HuH-7 (cell line): ENCODE data around the gene ABCA3.

Experiments used
- DNase-seq: peaks from one replicate; pipeline ENCODE4 v3.0.0; 2011; ENCODE audit warnings: low spot score

ABCA3 gene

DNA sequence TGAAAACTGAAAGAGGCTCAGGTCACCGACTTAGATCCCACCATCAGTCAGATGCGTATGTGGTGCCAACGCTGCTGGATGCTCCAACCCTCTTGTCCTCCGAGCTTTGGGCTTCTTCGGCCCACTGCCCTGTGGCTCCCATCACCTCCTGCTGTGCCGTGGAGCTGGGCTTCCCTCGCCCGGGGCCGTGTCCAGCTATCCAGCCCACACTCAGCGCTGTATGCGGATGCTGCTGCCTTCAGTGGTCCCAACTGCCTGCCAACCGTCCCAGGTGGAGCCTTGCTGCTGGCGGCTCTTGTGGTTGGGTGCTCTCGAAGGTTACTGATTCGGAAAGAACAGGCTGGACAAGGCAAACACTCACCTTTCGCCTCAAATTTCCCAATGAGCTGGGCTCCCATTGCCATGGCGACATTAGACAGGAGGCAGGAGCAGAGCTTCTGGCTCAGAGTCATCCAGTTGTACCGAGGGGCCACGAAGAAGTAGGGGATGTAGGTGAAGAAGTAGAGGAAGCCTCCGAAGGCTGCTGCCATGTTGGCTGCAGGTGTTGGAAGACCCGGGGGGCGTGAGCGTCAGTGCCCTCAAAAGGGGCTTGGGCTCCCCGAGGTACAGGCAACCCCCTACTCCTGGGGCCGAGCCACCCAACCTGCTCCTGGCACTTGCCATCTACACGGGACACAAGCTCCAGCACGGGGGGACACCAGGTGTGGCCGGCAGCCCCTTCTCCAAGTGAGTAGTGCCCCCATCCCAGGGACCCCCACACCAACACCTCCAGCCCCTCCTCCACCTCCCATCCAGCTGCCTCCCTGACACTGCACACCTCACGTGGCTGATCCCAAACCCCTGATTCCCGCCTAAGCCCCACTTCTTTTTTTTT, 32.2 kb downstream of the ABCA3 start:
- DNase-seq = no peak

DNA sequence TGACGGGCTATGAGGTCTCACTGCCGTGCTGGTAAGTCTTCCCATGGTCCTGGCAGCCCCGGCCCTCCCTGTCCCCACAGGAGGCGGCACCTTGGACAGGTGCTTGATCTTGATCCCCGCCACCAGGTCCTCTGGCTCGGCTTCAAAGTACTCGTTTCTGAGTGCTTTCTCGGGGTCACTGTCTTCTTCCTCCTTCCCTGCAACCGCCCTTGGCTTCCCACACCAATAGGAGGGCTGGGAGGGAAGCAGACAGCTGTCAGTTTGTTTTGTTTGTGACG, 40.7 kb downstream of the ABCA3 start:
- DNase-seq = no peak

DNA sequence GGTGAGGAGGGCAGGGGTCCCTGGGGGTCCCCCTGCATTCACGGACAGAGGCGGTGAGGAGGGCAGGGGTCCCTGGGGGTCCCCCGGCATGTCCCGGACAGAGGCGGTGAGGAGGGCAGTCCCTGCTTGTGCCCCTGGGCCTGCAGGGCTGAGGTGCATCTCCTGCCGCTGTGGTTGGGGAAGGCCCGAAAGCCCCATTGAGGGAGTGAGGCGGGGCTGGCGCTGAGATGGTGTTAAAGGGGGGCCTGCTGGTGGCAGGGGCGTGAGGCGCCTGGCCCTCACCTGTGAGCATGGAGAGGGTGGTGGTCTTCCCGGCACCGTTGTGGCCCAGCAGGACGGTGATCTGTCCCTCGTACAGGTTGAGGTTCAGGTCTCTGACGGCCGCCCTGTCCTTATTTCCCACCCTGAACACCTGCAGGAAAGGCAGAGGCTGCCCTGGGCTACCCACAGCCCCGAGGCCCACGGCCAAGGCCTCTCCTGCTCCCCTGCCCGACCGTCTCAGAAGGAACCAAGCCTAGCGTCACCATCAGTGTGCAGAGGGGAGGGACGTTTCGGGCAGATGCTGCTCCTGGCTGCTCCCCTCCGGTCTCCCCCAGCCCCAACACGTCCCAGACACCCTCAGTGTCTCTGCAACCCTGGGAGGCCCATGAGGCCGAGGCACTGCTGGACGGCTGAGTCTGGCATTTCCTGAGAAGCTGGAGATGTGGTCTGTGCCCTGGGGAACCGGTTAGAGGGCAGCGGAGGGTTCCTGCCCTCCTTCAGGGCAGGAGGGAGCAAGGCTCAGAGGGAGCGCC, 41.2 kb downstream of the ABCA3 start:
- no peak for DNase-seq

DNA sequence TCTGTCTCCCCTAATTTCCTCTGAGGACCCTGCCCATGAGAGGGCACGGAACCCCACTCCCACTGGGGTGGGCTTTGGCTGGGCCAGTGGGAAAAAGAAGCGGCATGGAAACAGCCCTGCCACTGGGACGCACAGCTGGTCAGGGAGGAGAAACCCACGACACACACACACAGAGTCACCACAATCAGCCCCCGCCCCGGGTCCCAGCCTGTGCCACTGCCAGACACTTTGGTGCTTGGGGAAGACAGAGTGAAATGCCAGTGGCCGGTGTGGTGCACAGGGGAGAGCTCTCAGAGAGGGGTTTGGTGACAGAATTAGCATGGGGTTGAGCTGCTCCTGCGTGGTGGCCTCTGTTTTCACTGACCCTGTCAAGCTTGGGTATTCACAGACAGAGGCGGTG, 41.9 kb downstream of the ABCA3 start:
- DNase-seq = no peak

DNA sequence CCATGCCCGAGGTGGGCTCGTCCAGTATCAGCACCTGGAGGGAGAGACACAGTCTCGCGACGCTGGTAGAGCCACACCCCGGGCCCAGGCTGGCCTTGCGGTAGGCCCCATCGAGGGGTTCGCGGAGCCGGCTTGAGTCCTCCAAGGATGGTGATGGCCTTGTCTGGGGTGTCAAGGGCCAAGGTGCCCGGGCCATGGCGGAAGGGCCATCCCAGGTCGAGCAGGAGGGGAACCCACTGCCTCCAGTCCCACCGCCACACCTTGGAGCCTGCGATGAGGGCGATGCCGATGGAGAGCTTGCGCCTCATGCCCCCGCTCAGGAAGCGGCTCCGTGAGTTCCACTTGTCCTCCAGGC, 43.0 kb downstream of the ABCA3 start:
- DNase-seq = no peak

DNA sequence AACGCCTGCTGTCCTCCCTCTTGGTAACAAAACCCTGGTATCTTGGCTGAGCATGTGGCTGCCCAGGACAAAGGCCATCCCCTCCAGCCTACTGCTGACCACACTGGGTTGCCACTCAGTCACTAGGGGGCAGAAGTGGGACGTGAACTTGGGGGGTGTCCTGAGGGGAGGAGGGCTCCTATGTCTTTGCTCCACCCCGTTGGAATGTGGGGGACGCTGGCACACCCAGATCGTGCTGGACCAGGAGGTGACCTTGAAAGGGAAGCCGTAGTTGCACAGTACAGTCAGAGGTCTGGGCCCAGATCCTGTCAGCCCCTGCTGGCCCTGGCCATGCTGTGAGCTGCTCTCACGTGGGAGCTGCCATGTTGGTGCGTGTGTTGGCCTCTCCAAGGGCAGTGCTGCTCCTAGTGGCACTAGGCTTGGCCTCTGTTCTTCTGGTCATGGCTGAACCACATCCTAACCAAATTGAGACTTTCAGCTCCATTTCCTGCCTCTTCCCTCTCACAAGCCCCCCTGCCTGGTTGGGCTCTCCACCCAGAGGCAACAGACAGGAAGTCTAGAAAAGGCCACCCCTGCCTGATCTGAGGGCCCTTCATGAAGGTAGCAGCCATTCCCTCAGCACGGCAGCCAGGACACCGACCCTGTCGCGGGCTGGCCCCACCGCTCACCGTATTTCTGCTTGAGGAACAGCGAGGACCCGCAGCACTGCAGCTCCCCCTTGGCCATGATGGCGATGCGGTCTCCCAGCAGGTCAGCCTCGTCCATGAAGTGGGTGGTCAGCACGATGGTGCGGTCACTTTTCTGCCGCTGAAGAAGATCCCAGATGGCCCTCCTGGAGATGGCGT, 43.6 kb downstream of the ABCA3 start:
- DNase-seq = peak; percentile 50

DNA sequence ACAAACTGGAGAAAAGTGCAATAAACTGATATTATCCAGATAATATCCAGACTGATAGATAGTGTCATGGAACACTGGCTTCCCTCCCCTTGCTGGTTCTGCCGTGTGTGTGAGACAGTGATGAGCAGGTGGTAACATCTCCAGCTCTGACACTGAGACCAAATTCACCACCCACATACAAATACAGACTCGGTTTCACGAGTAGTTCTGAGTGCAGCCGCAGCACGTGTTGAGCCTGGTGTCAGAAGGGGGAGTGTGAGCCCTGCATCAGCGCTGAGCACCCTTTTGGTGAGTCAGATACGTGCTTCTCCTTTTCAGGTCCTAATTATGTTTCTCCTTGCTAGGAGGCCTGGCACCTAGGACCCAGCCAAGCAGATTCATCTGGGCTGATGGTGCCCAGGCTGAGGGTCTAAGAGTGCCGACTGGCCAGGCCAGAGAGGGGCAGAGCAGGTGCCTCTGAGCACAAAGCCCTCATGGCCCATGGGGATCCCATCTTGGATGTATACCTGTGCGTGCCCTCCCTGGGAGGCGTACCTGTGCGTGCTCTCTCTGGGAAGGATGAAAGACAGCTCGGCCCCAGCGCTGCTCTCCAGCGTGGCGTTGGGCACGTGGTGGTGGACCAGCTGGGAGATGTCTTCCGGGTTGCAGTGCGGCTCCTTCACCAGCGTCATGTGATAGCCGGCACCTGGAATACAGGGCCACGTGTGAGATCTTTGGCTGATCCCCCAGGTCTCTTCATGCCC, 45.3 kb downstream of the ABCA3 start:
- DNase-seq = no peak

DNA sequence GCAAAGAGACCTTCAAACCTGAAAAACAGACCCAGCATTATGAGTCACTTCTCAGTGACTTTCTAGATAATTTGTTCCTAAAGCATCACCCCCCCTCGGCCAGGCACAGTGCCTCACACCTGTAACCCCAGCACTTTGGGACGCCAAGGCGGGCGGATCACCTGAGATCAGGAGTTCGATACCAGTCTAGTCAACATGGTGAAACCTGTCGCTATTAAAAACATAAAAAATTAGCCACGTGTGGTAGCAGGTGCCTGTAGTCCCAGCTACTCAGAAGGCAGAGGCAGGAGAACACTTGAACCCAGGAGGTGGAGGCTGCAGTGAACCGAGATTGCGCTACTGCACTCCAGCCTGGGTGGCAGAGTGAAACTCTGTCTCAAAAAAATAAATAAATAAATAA, 48.3 kb downstream of the ABCA3 start:
- DNase-seq = no peak

DNA sequence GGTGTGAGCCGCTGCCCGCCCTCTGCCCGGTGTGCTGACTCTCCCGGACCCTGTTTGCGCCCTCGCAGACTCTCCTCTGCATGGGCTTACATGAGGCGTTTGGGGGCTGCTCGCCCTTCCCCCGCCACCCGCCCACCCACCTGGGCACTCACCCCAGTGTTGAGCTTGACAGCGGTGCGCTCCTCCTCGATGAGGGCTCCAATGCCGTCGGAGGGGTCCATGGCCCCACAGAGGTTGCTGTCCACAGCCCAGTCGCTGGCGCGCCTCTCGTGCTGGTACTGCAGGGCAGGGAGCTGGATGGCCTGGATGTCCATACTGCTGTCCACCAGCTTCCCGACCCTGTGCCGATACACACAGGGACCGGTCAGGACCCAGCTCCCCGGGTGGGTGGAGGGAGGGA, 51.2 kb downstream of the ABCA3 start:
- no peak for DNase-seq

DNA sequence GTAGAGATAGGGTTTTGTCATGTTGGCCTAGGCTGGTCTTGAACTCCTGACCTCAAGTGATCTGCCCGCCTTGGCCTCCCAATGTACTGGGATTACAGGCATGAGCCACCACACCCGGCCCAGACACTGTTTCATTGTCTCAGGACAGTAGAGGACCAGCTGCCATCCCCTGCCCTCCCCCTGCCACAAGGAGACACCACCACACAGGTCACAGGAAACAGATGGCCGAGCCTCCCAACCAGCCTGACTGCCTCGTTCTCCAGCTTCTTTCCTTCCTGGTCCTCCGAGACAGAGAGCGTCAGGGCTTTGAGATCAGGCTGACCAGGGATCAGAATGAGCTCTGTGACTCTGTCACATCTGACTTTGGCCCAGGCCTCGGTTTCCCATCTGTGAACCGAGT, 51.8 kb downstream of the ABCA3 start:
- DNase-seq = no peak

DNA sequence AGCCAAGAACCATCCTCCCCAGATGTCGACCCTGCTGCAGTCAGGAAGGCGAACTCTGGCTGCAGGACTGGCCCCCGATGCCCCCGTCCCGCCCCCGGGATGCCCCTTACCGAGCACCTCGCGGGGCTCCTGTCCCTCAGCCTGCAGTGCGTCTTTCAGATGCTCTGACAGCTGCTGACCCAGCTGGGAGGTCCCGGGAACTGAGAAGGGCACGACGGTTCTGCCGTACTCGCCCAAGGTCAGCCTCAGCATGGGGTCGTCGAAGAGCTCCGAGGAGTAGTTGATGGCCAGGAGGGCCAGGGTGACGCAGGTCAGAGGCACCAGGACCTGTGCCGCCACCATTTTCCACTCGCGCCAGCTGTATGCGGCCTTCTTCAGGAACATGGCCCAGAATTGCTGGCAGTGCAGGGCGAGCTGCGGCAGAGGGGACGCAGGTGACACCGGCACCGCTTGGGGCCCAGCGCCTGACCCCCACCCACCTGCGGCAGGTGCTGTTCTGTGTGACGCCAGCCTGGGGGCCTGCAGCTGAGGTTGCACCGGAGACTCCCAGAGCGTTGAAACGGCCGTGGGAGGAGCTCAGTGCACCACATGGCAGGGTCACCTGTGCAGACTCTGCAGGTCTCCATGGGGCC, 52.5 kb downstream of the ABCA3 start:
- DNase-seq = no peak

DNA sequence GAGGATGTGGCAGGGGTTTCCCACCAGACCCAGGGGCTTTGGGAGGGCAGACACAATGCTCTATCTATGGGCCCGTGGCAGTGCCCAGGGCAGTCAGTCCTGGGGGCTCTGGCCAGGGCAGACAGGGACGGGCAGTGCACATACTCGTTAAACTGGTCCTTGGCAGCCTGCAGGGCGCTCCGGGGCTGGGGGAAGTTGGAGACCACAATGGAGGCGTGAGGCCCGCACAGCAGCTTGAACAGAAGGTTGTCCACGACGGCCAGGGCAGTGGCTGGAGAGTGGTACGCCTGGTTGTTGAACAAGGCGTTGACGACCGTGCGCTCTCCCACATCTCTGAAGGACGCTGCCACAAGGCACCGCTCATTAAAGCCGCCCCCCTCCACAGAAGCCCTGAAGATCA, 54.0 kb downstream of the ABCA3 start:
- DNase-seq = no peak

DNA sequence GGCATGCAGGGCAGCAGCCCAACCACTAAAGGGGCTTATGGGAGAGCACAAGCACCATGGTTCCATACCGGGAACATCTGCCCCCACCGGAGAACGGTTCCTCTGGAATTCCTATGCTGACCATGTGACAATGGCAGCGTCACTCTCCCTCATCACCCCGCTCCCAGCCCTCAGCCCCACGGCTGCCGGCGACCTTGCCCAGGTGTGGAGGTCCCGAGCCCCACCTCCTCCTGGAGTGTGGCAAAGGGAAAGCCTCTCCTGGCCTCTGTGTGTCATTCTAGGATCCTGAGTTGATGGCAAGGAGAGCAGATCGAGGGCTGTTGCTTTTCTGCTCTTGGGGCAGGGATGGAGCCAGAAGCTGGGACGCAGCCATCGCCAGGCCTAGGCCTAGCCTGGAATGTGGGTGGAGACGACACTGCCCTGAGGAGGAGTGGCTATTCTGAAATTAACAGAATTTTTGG, 54.8 kb downstream of the ABCA3 start:
- no peak for DNase-seq

DNA sequence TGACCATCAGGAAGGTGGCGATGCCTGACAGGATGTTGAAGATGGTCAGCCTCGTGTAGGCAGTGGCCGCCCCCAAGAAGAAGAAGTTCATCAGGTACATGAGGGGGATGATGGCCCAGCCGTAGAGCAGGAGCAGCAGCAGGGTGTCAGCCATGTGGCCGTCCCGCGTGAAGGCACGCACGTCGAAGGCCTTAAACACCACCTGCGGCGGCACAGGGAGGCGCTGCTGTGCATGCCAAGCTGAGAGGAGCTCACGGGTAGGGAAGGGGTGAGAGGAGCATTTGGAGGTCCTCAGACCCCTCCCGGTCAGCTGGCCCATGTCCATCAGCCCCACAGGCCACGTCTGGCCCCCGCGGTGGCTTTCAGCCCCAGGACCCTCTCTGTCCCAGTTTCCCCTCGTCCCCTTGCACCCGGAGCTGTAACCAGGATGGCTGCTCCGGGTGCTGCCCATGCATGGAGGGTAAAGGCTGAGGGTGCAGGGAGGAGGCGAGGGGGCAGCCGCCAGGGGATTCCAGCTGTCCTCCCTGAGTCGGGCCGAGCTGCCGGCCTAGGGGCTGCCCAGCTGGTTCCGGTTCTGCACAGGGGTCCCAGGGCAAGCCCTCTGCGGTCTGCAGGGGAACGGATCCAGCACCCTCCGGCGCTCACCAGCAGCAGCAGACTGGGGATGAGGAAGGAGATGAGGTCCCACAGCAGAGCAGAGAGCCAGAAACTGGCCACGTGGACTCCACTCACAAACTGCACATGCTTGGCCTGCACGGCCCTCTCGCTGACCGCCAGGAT, 55.5 kb downstream of the ABCA3 start:
- DNase-seq = no peak

DNA sequence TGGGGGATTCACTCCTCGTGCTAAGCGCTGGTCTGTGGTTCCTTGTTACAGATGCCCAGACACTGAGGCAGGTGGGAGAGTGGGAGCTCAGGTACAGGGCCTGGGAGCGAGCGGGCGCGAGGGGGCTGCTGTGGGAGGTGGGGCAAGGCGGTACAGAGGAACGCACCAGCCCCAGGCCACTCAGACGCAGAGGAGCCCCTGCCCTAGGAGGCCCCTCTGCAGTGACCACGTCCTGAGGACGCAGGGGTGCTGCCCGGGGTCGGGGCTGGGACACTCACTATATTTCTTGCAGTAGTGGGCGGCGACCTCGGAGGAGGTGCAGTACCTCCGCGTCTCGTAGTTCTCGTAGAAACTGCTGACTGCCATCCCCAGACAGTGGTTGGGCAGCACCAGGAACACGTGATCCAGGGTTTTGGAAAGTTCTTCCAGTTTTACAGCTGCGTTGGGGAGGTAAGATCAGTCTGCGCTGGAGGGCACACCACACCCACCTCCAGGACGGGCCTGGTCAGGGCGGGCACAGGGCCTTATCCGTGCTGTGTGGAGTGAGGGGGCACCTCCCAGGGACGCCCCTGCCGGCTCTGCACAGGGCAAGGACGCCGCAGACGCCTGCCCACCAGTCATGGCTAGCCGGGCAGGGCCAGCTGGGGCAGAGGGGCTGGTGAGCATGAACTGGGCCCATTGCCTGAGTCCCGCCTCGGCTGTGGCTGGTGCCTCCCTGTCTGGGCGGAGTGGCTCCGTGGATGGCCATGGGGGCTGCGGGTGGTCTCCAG, 56.3 kb downstream of the ABCA3 start:
- DNase-seq = no peak

DNA sequence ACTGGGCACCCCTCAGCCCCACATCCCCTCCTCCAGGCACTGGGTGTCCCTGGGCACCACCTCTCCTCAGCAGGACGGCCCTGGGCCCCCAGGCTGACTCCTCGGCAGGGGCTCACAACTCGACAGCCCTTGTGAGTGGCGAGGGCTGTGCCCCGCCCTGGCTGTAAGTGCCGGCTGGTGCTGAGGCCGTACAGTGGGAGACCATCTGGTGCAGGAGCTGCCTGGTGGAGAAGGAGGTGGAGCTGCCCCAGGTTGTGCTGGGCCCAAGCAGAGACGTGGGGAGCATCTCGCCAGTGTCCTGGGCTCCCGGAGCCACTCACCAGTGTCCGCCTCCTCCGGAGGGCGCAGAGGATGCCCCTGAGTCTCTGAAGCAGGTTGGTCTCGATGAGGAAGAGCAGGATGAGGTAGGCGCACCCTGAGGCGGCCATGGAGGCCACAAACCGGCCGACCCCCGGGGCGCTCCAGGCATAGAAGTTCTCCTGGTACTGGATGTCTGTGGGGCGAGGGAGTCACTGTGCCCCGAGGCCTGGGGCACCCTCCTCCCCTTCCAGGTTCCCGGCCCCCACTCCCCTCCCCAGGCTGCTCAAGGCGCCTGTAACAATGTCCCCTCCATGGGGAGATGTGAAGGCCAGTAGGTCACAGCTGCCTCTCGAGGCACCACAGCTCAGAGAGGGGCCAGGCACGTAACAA, 57.5 kb downstream of the ABCA3 start:
- DNase-seq = no peak

DNA sequence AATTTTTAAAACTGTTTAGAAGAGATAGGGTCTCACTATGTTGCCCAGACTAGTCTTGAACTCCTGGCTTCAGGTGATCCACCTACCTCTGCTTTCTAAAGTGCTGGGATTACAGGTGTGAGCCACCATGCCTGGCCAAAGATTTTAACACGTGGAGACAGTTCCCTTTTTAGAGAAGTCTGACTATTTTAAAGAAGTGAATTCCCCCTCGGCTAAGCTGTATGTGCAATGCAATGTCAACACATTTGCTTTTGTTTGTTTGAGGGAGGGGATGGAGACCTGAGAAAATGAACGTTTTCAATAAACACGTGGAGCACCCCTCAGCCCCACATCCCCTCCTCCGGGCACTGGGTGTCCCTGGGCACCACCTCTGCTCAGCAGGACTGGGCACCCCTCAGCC, 58.3 kb downstream of the ABCA3 start:
- no peak for DNase-seq

DNA sequence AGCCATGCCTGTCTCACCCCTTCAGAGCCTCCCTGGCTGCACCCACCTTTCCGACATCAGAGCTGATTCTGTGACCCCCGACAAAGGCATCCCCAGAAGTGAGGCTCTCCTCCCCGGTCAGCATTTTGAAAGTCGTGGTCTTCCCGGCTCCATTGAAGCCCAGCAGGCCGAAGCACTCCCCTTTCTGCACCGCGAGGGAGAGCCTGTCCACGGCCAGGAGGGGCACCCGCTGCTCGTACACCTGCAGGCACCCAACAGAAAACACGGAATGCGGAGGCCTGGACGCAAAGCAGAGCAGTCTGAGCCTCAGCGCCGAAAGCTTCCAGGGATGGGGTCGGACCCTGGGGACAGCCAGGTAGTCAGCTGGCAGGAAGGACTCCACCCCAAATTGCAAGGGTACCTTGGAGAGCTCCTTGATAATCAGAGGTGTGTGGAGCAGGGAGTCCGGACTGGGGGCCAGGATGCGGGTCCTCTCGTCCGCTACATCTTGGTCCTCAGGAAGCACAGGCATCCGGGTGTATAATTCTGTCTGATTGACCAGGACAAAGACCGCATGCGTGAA, 59.5 kb downstream of the ABCA3 start:
- DNase-seq = no peak

DNA sequence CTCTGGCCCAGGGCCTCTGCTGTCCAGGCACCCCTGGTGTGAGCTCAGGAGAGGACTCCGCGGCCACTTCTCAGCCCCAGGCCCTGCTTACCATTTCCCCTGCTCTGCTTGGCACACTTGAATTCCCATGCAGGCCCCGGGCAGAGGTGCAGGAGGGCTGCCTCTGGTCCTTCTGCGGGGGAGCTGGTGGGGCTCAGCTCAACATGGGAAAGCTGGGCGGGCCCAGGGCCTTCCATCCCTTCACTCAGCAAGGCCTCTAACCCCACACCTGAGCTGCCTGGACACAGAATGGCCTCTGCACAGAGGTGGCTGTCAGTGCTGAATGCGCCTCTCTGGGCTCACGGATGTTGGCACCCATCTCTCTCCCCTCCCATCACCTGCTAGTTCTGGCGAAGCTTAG, 60.1 kb downstream of the ABCA3 start:
- no peak for DNase-seq
